Inflammatory macrophage treated with lipopolysaccharide for 4 hours (primary cell): ENCODE data around the gene ATG2B.
"Not testable (repeated sequence)": the region's sequence is repeated elsewhere in the genome, so short reads cannot be mapped to it uniquely, and the experiment has no call there.

Experiments used
- DNase-seq: peaks from one replicate; pipeline ENCODE4 v3.0.0-alpha.2; 2020

Gene ATG2B

GRCh38 chr14:96247031-96247430 lies 116.1 kb downstream of the ATG2B start:
- no peak for DNase-seq

GRCh38 chr14:96246539-96246847 lies 116.6 kb downstream of the ATG2B start:
- DNase-seq = peak; percentile 66

GRCh38 chr14:96245710-96246538 lies 117.2 kb downstream of the ATG2B start:
- DNase-seq = no peak

- DNase-seq = not testable (repeated sequence)
These were observed 118.1 kb downstream of the ATG2B start for GRCh38 chr14:96245074-96245473.

- no peak for DNase-seq
These were observed 119.4 kb downstream of the ATG2B start for GRCh38 chr14:96243785-96244184.

- DNase-seq = no peak
These were observed 121.0 kb downstream of the ATG2B start for GRCh38 chr14:96242126-96242525.

GRCh38 chr14:96240641-96241040 lies 122.5 kb downstream of the ATG2B start:
- DNase-seq = no peak

- DNase-seq = no peak
These were observed 123.4 kb downstream of the ATG2B start for GRCh38 chr14:96239711-96240141.

GRCh38 chr14:96238676-96239265 lies 124.4 kb downstream of the ATG2B start:
- DNase-seq = no peak

GRCh38 chr14:96237641-96238040 lies 125.5 kb downstream of the ATG2B start:
- DNase-seq = no peak

GRCh38 chr14:96235426-96235825 lies 127.7 kb downstream of the ATG2B start:
- no peak for DNase-seq

- no peak for DNase-seq
These were observed 129.5 kb downstream of the ATG2B start for GRCh38 chr14:96233661-96234060.

GRCh38 chr14:96232506-96232905 lies 130.6 kb downstream of the ATG2B start:
- no peak for DNase-seq

- DNase-seq = no peak
These were observed 131.5 kb downstream of the ATG2B start for GRCh38 chr14:96231526-96232130.

- DNase-seq = no peak
These were observed 132.1 kb downstream of the ATG2B start for GRCh38 chr14:96231056-96231455.

- no peak for DNase-seq
These were observed 133.8 kb downstream of the ATG2B start for GRCh38 chr14:96229315-96229714.
